ENCODE results near the gene MRGPRD. TPM values are rescaled to one million over a fixed set of nuclear protein-coding genes. Genes with fewer than 3 reads are reported as not detected.

The MRGPRD gene
- total RNA-seq, 2 donors from 2014 or later, result not detected

DNA sequence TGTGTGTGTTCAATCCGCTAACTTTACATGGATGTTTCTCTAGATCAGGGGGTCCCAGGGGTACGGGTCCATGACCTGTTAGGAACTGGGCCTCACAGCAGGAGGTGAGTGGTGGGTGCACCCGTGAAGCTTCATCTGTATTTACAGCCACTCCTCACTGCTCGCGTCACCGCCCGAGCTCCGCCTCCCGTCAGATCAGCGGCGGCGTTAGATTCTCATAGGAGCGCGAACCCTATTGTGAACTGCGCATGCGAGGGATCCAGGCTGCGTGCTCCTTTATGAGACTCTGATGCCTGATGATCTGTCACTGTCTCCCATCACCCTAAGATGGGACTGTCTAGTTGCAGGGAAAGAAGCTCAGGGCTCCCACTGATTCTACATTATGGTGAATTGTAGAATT is 31.9 kb downstream of the MRGPRD start:
- no peak overlapping the region for H3K4me3 Mint-ChIP-seq
- H3K9me3 Mint-ChIP-seq, result no peaks in the 10 kb centered on the region
- H3K4me1 Mint-ChIP-seq (ENCODE audit: low read depth), result no peaks in the 10 kb centered on the region
- no peak overlapping the region for H3K27ac Mint-ChIP-seq
- DNase-seq, result no peak
- no peaks in the 10 kb centered on the region for H3K36me3 Mint-ChIP-seq (ENCODE audit: insufficient read depth in 2 of 2)
- no peaks in the 10 kb centered on the region for H3K27me3 Mint-ChIP-seq (ENCODE audit: low read depth)
- no peak for ATAC-seq (replicated peaks in 1 of 2)

DNA sequence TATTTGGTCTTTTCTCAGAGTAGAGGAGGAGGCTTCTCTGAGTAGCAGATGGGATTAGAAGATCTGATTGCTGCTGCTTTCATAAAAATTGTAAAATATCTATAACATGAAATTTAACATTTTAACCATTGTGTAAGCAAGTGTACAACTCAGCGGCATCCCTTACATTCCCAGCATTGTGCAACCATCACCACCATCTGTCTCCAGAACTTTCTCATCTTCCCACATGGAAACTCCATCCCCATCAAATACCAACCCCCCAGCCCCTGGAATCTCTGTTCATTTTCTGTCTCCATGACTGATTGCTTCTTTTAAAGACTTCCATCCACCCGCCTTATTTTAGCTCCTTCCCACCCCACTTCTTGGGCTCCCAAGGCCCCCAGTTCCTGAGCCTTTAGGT is 32.3 kb downstream of the MRGPRD start:
- H3K27me3 Mint-ChIP-seq (ENCODE audit: low read depth), result no peaks in the 10 kb centered on the region

DNA sequence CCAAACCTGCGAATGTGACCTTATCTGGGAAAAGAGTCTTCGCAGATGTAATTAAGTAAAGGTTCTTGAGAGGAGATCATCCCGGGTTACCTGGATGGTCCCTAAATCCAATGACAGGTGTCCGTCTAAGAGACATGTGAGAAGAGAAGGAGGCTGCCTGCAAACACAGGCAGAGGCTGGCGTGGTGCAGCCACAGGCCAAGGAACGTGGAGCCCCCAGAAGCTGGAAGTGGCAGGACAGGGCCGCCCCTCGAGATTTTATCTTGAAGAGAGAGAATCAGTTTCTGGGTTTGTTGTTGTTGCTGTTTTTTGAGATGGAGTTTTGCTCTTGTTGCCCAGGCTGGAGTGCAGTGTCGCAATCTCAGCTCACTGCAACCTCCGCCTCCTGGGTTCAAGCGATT is 33.6 kb downstream of the MRGPRD start:
- Mint-ChIP-seq H3K27ac (no peak overlapping the region), H3K36me3 (ENCODE audit: insufficient read depth in 2 of 2) (no peaks in the 10 kb centered on the region), H3K4me3 (no peak overlapping the region), H3K4me1 (ENCODE audit: low read depth) (no peaks in the 10 kb centered on the region), H3K27me3 (ENCODE audit: low read depth) (no peaks in the 10 kb centered on the region), H3K9me3 (no peaks in the 10 kb centered on the region)
- ATAC-seq (replicated peaks in 1 of 2), result no peak
- DNase-seq, result no peak

More for the DNA sequence above, 32.3 kb downstream of the MRGPRD start:
- Mint-ChIP-seq H3K36me3 (ENCODE audit: insufficient read depth in 2 of 2) (no peaks in the 10 kb centered on the region), H3K4me1 (ENCODE audit: low read depth) (no peaks in the 10 kb centered on the region), H3K4me3 (no peak overlapping the region), H3K9me3 (no peaks in the 10 kb centered on the region), H3K27ac (no peak overlapping the region)
- ATAC-seq (replicated peaks in 1 of 2) (no peak), DNase-seq (no peak)

DNA sequence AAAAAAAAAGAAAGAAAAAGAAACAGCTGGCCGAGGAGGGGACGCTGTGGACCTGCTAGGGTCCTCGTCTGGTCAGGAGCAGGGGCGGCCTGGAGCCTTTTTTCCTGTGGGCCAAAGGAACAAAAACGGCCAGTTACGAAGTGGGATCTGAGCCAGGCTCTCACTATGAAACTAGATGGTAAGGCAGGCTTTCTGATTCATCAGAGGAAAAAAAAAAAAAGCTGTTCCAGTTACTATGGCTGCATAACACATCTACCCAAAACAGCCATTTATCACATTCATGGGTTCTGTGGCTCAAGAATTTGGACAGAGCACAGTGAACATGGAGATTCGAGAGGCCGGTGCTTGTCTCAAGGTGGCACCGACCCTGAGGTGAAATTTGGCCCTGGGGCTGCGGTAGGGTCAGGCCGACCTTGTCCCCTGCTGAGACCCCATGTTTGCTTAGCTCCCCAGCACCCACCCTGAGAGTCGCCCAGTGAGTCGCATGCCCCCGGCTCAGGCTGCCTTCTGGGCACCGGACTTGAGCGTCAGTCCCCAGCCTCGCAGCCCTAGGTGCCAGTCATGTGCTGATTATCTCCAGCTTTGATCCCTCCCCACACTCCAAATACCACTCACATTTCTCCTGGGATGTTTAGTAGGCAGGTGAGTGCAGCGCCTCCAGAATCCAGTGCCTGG is 34.2 kb downstream of the MRGPRD start:
- Mint-ChIP-seq H3K9me3 (no peaks in the 10 kb centered on the region), H3K27me3 (ENCODE audit: low read depth) (no peaks in the 10 kb centered on the region)
- ATAC-seq (replicated peaks in 1 of 2), result peak; percentile 29 to 48

DNA sequence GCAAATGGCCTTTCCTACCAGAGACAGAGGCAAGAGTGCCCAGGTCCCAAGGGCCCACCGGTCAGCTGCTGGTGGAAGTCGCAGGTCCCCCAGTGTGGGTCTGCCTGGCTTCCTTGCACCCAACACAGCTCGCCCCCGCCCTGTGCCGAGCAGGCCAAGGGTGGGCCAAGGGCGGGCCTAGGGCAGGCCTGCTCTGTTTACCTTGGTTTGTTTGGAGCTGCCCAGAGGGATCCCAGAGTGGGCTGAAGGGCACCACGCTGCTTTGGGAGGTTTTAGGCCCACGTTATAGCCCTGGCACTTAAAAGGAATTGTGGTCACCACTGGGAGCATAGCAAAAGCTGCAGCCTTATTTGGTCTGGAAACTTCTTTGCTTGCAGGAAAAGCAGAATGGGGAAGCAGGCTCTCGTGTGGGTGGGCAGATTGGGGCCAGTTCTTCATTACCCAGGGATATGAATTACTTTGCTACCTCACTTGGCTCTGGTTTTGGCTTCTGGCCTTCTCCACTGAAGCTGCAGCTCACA is 38.0 kb downstream of the MRGPRD start:
- DNase-seq (no peak), ATAC-seq (replicated peaks in 1 of 2) (no peak)
- Mint-ChIP-seq H3K27ac (no peak overlapping the region), H3K4me1 (ENCODE audit: low read depth) (no peaks in the 10 kb centered on the region), H3K4me3 (no peak overlapping the region), H3K27me3 (ENCODE audit: low read depth) (no peaks in the 10 kb centered on the region), H3K9me3 (no peaks in the 10 kb centered on the region), H3K36me3 (ENCODE audit: insufficient read depth in 2 of 2) (peaks cover 0 to 4% of the 10 kb centered on the region in 2 donors)

More for the DNA sequence above, 34.2 kb downstream of the MRGPRD start:
- H3K4me3 Mint-ChIP-seq, result no peak overlapping the region
- no peaks in the 10 kb centered on the region for H3K36me3 Mint-ChIP-seq (ENCODE audit: insufficient read depth in 2 of 2)
- H3K4me1 Mint-ChIP-seq (ENCODE audit: low read depth), result no peaks in the 10 kb centered on the region
- DNase-seq, result no peak
- no peak overlapping the region for H3K27ac Mint-ChIP-seq

DNA sequence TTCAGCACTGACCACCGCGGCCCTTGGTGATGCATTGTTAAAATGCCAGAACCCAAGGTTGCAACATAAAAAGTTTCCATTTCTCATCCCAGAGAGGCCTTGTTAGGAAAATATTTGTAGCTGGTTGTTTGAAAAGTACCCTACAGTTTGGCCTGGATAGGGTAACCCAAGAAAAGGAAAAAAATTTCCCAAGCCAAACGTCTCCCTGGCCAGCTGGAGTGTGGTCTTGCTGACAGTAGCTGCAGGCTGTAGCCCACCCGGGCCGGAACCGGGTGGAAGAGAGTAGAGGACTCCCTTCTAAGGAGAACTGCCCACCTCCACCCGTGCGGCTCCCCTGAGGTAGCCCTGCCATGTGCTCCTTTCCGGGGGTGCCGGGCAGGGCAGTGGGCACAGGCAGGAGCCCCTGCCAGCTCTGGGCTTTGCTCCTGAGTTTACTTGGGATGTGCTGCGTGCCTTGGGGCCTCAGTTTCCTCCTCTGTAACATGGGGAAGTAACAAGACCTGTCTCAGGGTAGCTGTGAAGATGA is 38.6 kb downstream of the MRGPRD start:
- Mint-ChIP-seq H3K4me3 (no peak overlapping the region), H3K4me1 (ENCODE audit: low read depth) (no peaks in the 10 kb centered on the region), H3K27ac (no peak overlapping the region), H3K9me3 (no peaks in the 10 kb centered on the region), H3K36me3 (ENCODE audit: insufficient read depth in 2 of 2) (peaks cover 0 to 4% of the 10 kb centered on the region in 2 donors), H3K27me3 (ENCODE audit: low read depth) (no peaks in the 10 kb centered on the region)
- no peak for DNase-seq
- no peak for ATAC-seq (replicated peaks in 1 of 2)

DNA sequence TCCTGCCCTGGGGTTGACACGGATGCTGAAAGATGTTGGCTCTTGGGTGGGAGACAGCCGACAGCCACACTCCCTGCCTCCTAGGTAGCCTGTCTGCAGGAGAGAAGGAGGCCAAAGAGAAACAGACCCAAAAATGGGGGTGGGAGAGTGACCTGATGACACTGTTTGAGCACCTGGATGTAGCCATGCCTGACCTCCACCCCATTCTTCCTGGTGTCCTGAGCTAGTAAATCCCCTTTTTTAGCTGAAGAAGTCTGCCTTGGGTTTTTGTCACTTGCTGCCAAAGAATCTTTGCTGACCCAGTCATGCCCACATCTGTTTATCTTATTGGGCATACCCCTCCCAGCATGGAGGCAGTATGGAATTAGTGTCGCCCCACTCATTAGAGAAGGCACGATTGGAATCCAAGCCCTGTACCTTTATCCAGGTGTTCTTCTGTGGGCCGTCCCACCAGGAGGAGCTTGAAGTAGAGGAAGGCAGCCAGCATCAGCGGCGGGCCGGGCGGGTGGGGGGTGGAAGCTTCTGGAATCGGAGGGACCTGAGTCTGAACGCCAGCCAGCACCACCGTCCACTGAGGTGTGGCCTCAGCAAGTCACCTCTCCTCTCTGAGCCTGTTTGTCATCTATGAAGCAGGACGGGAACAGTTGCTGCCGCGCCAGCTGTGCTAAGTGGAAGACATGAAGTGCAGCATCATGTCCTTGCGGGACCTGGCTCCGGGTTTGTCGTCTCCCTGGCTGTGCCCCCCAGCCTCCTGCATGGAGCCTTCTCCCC is 39.3 kb downstream of the MRGPRD start:
- Mint-ChIP-seq H3K4me3 (no peak overlapping the region), H3K4me1 (ENCODE audit: low read depth) (no peaks in the 10 kb centered on the region), H3K27ac (no peak overlapping the region), H3K9me3 (no peaks in the 10 kb centered on the region), H3K27me3 (ENCODE audit: low read depth) (no peaks in the 10 kb centered on the region), H3K36me3 (ENCODE audit: insufficient read depth in 2 of 2) (peaks cover 0 to 4% of the 10 kb centered on the region in 2 donors)
- ATAC-seq (replicated peaks in 1 of 2) (no peak), DNase-seq (no peak)

DNA sequence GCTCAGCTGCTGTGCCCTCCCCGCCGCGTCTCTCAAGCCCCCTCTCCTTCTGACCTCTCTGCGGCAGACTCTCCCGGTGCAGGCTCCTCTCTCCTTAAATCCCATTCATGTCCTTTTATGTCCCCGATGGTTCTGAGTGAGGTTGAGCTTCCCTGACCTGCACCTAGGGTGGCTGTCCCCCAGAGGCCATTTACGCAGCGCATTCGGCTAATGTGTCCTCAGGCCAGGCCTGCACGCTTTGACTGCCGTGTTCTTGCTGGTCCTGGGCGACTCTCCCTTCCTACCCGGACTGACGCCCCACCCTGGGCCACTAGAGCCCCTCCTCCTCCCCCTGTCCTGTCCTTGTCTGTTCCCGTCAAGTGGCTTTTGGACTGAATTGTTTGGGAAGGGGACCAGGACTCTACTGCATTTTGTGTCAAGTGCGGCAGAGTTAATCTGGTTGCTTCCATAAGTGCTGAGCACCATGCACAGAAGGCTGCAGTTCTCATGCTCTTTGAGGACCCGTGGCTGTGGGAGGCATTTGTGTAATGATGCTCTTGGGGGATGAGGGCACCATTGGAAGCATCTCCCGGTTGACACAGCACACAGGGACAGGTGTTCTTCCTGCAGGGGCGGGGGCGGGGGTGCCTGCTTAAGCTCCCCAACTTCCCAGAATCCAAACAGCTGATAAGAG is 40.0 kb downstream of the MRGPRD start:
- no peaks in the 10 kb centered on the region for H3K4me1 Mint-ChIP-seq (ENCODE audit: low read depth)
- H3K4me3 Mint-ChIP-seq, result no peak overlapping the region
- no peak overlapping the region for H3K27ac Mint-ChIP-seq
- H3K36me3 Mint-ChIP-seq (ENCODE audit: insufficient read depth in 2 of 2), result peaks cover 0 to 4% of the 10 kb centered on the region in 2 donors
- DNase-seq, result no peak
- no peaks in the 10 kb centered on the region for H3K9me3 Mint-ChIP-seq
- ATAC-seq (replicated peaks in 1 of 2), result no peak
- no peaks in the 10 kb centered on the region for H3K27me3 Mint-ChIP-seq (ENCODE audit: low read depth)

DNA sequence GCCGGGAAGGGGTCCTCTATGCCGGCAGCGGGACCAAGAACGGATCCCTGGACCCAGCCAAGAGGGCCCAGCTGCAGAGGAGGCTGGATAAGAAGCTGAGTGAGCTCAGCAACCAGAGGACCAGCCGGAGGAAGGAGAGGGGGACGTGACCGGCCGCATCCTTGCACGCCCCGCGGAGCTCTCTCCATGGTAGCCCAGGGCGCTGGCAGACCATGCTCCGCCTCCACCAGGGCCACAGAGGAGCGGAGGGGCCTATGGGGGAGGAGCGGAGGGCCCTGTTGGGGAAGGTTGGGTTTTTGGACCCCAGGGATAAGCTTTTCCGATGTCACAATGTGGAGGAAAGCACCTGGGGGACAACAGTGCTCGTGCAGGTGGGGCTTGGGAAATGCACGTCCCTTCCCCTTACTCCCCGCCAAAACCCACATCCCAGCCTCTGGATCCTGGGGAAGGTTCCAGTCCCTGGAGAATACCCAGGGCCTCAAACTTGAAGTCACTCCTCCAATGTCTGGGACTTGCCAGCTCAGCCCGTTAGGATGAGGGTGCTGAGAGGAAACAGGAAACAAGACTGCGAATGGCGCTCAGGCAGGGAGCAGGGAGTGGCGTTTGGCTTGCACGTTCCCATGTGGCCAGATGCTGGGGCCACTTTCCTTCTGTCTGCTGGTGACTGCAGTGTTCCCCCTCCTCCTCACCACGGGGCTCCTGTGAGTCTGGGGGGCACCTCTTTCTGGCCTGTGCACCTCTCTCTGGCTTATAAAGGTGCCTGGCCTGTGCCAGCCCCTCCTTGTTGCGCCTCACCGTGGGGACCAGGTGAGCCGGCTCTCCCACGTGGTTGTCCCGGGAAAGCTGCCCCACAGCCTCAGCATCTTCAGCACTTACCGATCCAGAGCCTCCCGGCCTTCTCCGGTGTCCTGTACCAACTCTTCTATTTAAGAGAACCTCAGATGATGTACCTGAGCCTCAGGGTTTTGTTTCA is 40.9 kb downstream of the MRGPRD start:
- H3K4me3 Mint-ChIP-seq, result no peak overlapping the region
- H3K9me3 Mint-ChIP-seq, result no peaks in the 10 kb centered on the region
- no peak overlapping the region for H3K27ac Mint-ChIP-seq

DNA sequence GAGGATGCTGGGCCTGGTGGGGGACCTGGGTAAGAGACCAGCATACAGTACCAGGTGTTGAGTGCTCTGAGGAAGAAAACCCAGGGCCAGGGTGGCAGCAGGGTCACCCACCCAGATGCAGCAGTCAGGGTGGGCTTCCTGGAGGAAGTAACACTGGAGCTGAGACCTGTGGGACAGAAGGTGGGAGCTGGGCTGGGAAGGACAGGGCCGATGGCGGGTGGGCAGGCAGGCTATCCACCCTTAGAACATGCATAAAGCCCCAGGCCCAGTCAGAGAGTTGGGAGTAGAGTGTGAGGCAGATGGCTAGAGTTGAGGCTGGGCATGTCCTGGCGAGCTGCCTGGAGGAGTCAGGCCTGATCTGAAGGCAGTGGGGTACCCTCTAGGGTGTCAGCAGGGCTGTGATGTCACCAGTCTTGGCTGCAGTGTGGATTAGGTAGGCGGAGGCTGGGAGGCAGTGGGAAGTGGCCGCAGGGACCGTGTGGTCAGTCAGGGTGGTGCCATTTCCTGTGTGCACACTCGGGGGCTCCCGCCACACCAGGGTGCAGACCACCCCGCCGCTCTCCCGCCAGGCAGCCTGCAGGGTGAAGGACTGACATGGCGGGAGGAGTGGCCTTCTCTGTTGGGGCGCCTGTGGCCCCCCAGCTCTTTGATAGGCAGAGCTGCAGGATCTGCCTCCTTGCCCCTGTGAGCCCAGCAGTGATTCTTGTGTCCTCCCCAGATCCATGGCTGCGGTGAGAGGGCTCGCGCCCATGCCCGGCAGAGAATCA is 41.8 kb downstream of the MRGPRD start:
- Mint-ChIP-seq H3K27me3 (ENCODE audit: low read depth) (no peaks in the 10 kb centered on the region), H3K9me3 (no peaks in the 10 kb centered on the region), H3K27ac (no peak overlapping the region), H3K4me1 (ENCODE audit: low read depth) (no peaks in the 10 kb centered on the region), H3K4me3 (no peak overlapping the region), H3K36me3 (ENCODE audit: insufficient read depth in 2 of 2) (peaks cover 0 to 4% of the 10 kb centered on the region in 2 donors)
- DNase-seq (no peak), ATAC-seq (replicated peaks in 1 of 2) (no peak)

More for the DNA sequence above, 40.9 kb downstream of the MRGPRD start:
- Mint-ChIP-seq H3K4me1 (ENCODE audit: low read depth) (no peaks in the 10 kb centered on the region), H3K27me3 (ENCODE audit: low read depth) (no peaks in the 10 kb centered on the region), H3K36me3 (ENCODE audit: insufficient read depth in 2 of 2) (peaks cover 0 to 4% of the 10 kb centered on the region in 2 donors)
- ATAC-seq (replicated peaks in 1 of 2) (no peak), DNase-seq (no peak)

DNA sequence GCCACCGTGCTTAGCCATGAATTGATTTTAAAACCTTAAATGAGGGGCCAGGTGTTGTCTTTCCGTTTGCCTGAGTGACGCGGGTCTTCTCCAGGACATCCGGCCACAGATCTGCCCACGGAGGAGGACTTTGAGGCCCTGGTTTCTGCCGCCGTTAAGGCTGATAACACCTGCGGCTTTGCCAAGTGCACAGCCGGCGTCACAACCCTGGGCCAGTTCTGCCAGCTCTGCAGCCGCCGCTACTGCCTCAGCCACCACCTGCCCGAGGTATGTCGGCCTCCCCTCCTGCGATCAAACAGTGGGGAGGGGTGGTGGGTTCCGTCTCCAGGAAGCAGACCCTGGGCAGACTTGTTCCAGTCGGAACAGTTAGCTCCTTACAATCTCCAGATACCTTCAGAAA is 42.7 kb downstream of the MRGPRD start:
- H3K27me3 Mint-ChIP-seq (ENCODE audit: low read depth), result no peaks in the 10 kb centered on the region
- H3K9me3 Mint-ChIP-seq, result no peaks in the 10 kb centered on the region
- no peak overlapping the region for H3K4me3 Mint-ChIP-seq
- H3K4me1 Mint-ChIP-seq (ENCODE audit: low read depth), result no peaks in the 10 kb centered on the region
- ATAC-seq (replicated peaks in 1 of 2) (no peak), DNase-seq (no peak)
- H3K36me3 Mint-ChIP-seq (ENCODE audit: insufficient read depth in 2 of 2), result peaks cover 0 to 4% of the 10 kb centered on the region in 2 donors
- H3K27ac Mint-ChIP-seq, result no peak overlapping the region
